SK-N-SH (cell line): Measurements from ENCODE around the gene RBMX2. TPM values are rescaled to one million over a fixed set of nuclear protein-coding genes. Genes with fewer than 3 reads are reported as not detected.

ENCODE experiments used
- CTCF ChIA-PET: fragments of 300-600, 350-600 bp; formaldehyde crosslinking; extraction: SDS; loops from one replicate; lab custom pipeline; 2021; lab: Yijun Ruan, JAX
- POLR2A ChIA-PET: fragments of 350-600 bp; sonication (Branson Sonifier 250); formaldehyde crosslinking; extraction: SDS; loops from one replicate; lab custom pipeline; 2020; ENCODE audit warnings: antibody characterized with exemption, inconsistent platforms; lab: Yijun Ruan, JAX
- DNase-seq: peaks from one replicate; pipeline ENCODE4 v3.0.0; 2012
- H2AFZ ChIP-seq: fragments of 200-600 bp; sonication (generic); 2 replicates; pipeline ENCODE4 v1.8.1; 2016; ENCODE audit warnings: antibody characterized with exemption, mild to moderate bottlenecking, low read depth
- H3F3A ChIP-seq: fragments of 200-600 bp; sonication (generic); replicated peaks from 2 replicates; pipeline ENCODE3; 2016; ENCODE audit warnings: antibody characterized with exemption, mild to moderate bottlenecking; ENCODE audit not compliant: insufficient read depth
- H3K27ac ChIP-seq, 2 experiments: fragments of 200-500 bp in 1 of 2; fragments of 200-600 bp in 1 of 2; sonication (Bioruptor generic) in 1 of 2; sonication (generic), shearing (Covaris generic) in 1 of 2; 2 replicates each; pipeline versions ENCODE4 v1.5.1 to v1.6.1; 2014 to 2016; ENCODE audit warnings: low read depth in 2 of 2, inconsistent platforms in 1 of 2, low read length in 1 of 2, mild to moderate bottlenecking in 1 of 2, mixed read lengths in 1 of 2
- H3K27me3 ChIP-seq: fragments of 200-600 bp; sonication (generic), shearing (Covaris generic); 2 replicates; pipeline ENCODE4 v1.6.1; 2016; ENCODE audit warnings: mixed run types; ENCODE audit not compliant: insufficient read depth
- H3K36me3 ChIP-seq, 2 experiments: fragments of 200-500 bp in 1 of 2; fragments of 200-600 bp in 1 of 2; sonication (Bioruptor generic) in 1 of 2; sonication (generic) in 1 of 2; replicated peaks in 1 of 2; 2 replicates each; pipeline versions ENCODE3 to v1.5.1; 2014 to 2016; ENCODE audit warnings: low read length in 1 of 2, mild to moderate bottlenecking in 1 of 2; ENCODE audit not compliant: insufficient read depth in 2 of 2, control insufficient read depth in 1 of 2
- H3K4me1 ChIP-seq, 2 experiments: fragments of 200-500 bp in 1 of 2; fragments of 200-600 bp in 1 of 2; sonication (Bioruptor generic) in 1 of 2; sonication (generic), shearing (Covaris generic) in 1 of 2; 2 replicates each; pipeline versions ENCODE4 v1.5.1 to v1.6.1; 2014 to 2016; ENCODE audit warnings: low read depth in 1 of 2, low read length in 1 of 2, mixed run types in 1 of 2; ENCODE audit not compliant: insufficient read depth in 2 of 2, control insufficient read depth in 1 of 2
- H3K4me2 ChIP-seq: fragments of 200-600 bp; sonication (generic), shearing (Covaris generic); 2 replicates; pipeline ENCODE4 v1.6.1; 2017; ENCODE audit warnings: mixed run types
- H3K4me3 ChIP-seq, 2 experiments: fragments of 200-500 bp in 1 of 2; fragments of 200-600 bp in 1 of 2; sonication (Bioruptor generic) in 1 of 2; sonication (generic), shearing (Covaris generic) in 1 of 2; 2 replicates each; pipeline versions ENCODE4 v1.5.1 to v1.8.1; 2014 to 2016; ENCODE audit warnings: low read depth in 2 of 2, inconsistent platforms in 1 of 2, low read length in 1 of 2, mild to moderate bottlenecking in 1 of 2, mixed read lengths in 1 of 2, moderate library complexity in 1 of 2
- H3K79me2 ChIP-seq: fragments of 200-600 bp; sonication (generic); 2 replicates; pipeline ENCODE4 v1.8.1; 2017; ENCODE audit warnings: mild to moderate bottlenecking; ENCODE audit not compliant: insufficient read depth
- H3K9ac ChIP-seq: fragments of 200-600 bp; sonication (generic); 2 replicates; pipeline ENCODE4 v1.6.1; 2017; ENCODE audit warnings: mixed run types
- H3K9me2 ChIP-seq: fragments of 200-600 bp; sonication (generic); 2 replicates; pipeline ENCODE4 v1.6.1; 2017; ENCODE audit warnings: mixed run types
- H3K9me3 ChIP-seq: fragments of 200-600 bp; sonication (generic); 2 replicates; pipeline ENCODE4 v1.6.1; 2017; ENCODE audit warnings: mixed run types, mild to moderate bottlenecking, moderate library complexity
- H4K20me1 ChIP-seq: fragments of 200-600 bp; sonication (generic); 2 replicates; pipeline ENCODE4 v1.6.1; 2017; ENCODE audit warnings: mild to moderate bottlenecking, mixed run types; ENCODE audit not compliant: insufficient read depth
- CHD2 ChIP-seq: fragments of 150-350 bp; IDR thresholded peaks from 2 replicates; pipeline ENCODE4 v1.6.1; 2018; ENCODE audit warnings: low read length; ENCODE audit not compliant: partially characterized antibody
- EP300 ChIP-seq, 2 experiments: IDR thresholded peaks; 2 replicates each; pipeline versions ENCODE4 v1.4.0 to v1.6.1; 2012; ENCODE audit warnings: borderline replicate concordance in 1 of 2, low read depth in 1 of 2, low read length in 1 of 2
- EZH2phosphoT487 ChIP-seq: fragments of 200-600 bp; sonication (generic); IDR thresholded peaks from 2 replicates; pipeline ENCODE4 v1.6.1; 2017; ENCODE audit warnings: low read depth, mixed run types, mild to moderate bottlenecking, antibody characterized with exemption, moderate library complexity, borderline replicate concordance
- FOSL2 ChIP-seq: IDR thresholded peaks from 2 replicates; pipeline ENCODE4 v1.4.0; 2012; ENCODE audit warnings: low read depth, mild to moderate bottlenecking, moderate library complexity, borderline replicate concordance
- FOXJ3 ChIP-seq: sonication (generic); formaldehyde crosslinking; IDR thresholded peaks from 2 replicates; pipeline ENCODE4 v1.5.1; 2020; ENCODE audit warnings: mild to moderate bottlenecking, missing genetic modification reagents
- GABPA ChIP-seq: IDR thresholded peaks from 2 replicates; pipeline ENCODE4 v1.4.0; 2012; ENCODE audit warnings: low read depth, mild to moderate bottlenecking
- JUND ChIP-seq: IDR thresholded peaks from 2 replicates; pipeline ENCODE4 v1.4.0; 2012
- POLR2AphosphoS5 ChIP-seq: IDR thresholded peaks from 2 replicates; pipeline ENCODE4 v1.6.1; 2012; ENCODE audit warnings: low read depth, low read length
- RCOR1 ChIP-seq: fragments of 150-350 bp; IDR thresholded peaks from 2 replicates; pipeline ENCODE4 v1.6.1; 2017; ENCODE audit warnings: antibody characterized with exemption, low read length
- RXRA ChIP-seq: IDR thresholded peaks from 2 replicates; pipeline ENCODE4 v1.4.0; 2012; ENCODE audit warnings: low read depth, mild to moderate bottlenecking, borderline replicate concordance
- SIN3A ChIP-seq: IDR thresholded peaks from 2 replicates; pipeline ENCODE4 v1.6.1; 2012; ENCODE audit warnings: low read depth, mild to moderate bottlenecking, low read length, moderate library complexity, borderline replicate concordance
- SMC3 ChIP-seq: IDR thresholded peaks from 2 replicates; pipeline ENCODE4 v1.6.1; 2012; ENCODE audit warnings: low read depth, low read length, improper control_type of control experiment
- TEAD4 ChIP-seq: IDR thresholded peaks from 2 replicates; pipeline ENCODE4 v1.4.0; 2012; ENCODE audit warnings: mild to moderate bottlenecking, borderline replicate concordance; ENCODE audit not compliant: insufficient read depth
- WGBS: methylation state at CpG from one replicate; pipeline ENCODE4 v1.1.6; 2017; ENCODE audit warnings: low lambda C conversion rate; 5-methylcytosine and 5-hydroxymethylcytosine counted together
- polyA plus RNA-seq, 3 experiments: library from polyadenylated mRNA; depleted of rRNA; stranded (reverse); fragments of >200 nt; gene quantifications; 2 replicates each; pipeline ENCODE4 v1.2.3, GENCODE V29; 2012
- TF ChIP-seq, protein P1 (sequence below): IDR thresholded peaks from 2 replicates; pipeline ENCODE4 v1.4.0; 2012; ENCODE audit warnings: low read depth
- TF ChIP-seq, protein P2 (sequence below): fragments of 150-350 bp; IDR thresholded peaks from 2 replicates; pipeline ENCODE4 v1.6.1; 2017; ENCODE audit warnings: antibody characterized with exemption, low read length, low read depth, borderline replicate concordance

RBMX2 gene
- polyA plus RNA-seq, 1 of the 3 experiments (the other 2 are of a cell fraction) = 22.7 TPM

DNA sequence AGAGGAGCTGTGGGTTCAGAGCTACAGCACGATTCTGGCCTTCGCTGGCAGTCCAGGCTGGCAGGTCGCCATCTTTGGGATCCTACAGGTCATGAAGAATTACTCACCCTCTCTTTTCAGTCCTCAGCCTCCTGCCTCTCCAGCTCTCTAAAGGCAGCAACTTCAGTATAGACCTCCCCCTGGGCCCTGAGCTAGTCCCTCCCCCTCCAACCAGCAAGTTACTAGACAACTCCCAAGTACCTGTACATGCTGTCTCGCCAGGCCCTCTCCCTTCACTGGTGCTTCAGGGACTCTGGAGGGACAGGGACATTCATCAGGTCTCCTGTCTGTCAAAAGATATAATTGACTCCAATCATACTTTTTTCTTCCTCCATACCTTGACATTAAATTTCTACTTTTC lies 16.3 kb upstream of the RBMX2 start, which contains the start of gene GPR119 (continued):
- TF ChIP-seq TEAD4 = no peak

DNA sequence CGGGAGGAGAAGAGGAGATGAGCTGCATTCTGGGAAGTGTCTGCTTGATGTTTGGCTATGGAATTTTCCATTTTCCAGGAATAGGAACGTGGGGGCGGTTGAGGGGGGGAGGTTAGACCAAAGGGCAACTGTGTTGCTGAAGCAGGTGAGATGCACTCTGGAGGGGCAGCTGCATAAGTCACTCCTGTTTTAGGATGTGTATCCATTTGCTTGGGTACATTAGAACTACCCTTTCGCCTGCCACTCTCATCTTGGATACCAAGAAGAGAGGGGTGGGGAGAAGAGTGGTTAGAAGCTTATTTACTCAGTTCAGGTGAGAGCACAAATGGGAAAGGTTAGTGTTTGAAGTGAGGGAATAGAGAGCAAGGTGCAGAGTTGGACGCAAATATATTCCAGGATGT lies 15.4 kb upstream of the RBMX2 start:
- no peak overlapping the region for H3K4me2 ChIP-seq
- ChIA-PET POLR2A (no interaction called here), CTCF (interaction anchor here (0.9 to 2.5 kb wide), 3 partner anchors 8 to 530 kb away, joined by 3 to 10 read pairs (median 3); no protein-coding TSS in a partner anchor)
- H3K36me3 ChIP-seq = no peaks in the 10 kb centered on the region
- no peaks in the 10 kb centered on the region for H4K20me1 ChIP-seq
- no peak overlapping the region for H3K4me3 ChIP-seq
- peaks cover 6% of the 10 kb centered on the region; the same call in 1 of the 2 replicates for H3K27me3 ChIP-seq
- no peaks in the 10 kb centered on the region for H3K9me3 ChIP-seq
- WGBS = 11% methylated on average over 5 of the region's 5 CpGs
- TF ChIP-seq FOSL2 (no peak), POLR2AphosphoS5 (no peak), SIN3A (no peak), TEAD4 (no peak), GABPA (no peak), SMC3 (no peak), CHD2 (no peak), FOXJ3 (CRISPR knock-in tag) (no peak), EZH2phosphoT487 (no peak), JUND (no peak), EP300 (IDR thresholded peaks at IDR 0.05; ENCODE audit: borderline replicate concordance in 1 of 2, low read depth in 1 of 2, low read length in 1 of 2) (no peak), RXRA (no peak), RCOR1 (no peak)
- TF ChIP-seq, protein P1, sequence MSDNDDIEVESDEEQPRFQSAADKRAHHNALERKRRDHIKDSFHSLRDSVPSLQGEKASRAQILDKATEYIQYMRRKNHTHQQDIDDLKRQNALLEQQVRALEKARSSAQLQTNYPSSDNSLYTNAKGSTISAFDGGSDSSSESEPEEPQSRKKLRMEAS = no peak
- TF ChIP-seq, protein P2, sequence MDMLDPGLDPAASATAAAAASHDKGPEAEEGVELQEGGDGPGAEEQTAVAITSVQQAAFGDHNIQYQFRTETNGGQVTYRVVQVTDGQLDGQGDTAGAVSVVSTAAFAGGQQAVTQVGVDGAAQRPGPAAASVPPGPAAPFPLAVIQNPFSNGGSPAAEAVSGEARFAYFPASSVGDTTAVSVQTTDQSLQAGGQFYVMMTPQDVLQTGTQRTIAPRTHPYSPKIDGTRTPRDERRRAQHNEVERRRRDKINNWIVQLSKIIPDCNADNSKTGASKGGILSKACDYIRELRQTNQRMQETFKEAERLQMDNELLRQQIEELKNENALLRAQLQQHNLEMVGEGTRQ = no peak
- no peaks in the 10 kb centered on the region for H3K4me1 ChIP-seq
- H3K9me2 ChIP-seq = no peaks in the 10 kb centered on the region
- H2AFZ ChIP-seq = no peak overlapping the region
- no peak for DNase-seq
- H3K79me2 ChIP-seq = no peaks in the 10 kb centered on the region
- H3K27ac ChIP-seq = no peak overlapping the region
- no peak overlapping the region for H3K9ac ChIP-seq
- H3F3A ChIP-seq = no peaks in the 10 kb centered on the region
